SH-SY5Y (cell line): ENCODE results near the gene RARRES2.

Source experiments
- GATA2 ChIP-seq: IDR thresholded peaks from 2 replicates; pipeline ENCODE4 v1.6.1; 2011; ENCODE audit warnings: mild to moderate bottlenecking, low read depth, low read length
- GATA3 ChIP-seq: IDR thresholded peaks from 2 replicates; pipeline ENCODE4 v1.6.1; 2011; ENCODE audit warnings: low read depth, mild to moderate bottlenecking, low read length, moderate library complexity

GRCh38 chr7:150380463-150380862 is 39.0 kb upstream of the RARRES2 start:
- TF ChIP-seq GATA3: no peak
- no peak for TF ChIP-seq GATA2
